H1 (cell line): ENCODE results near the gene RBM19. TPM values are rescaled to one million over a fixed set of nuclear protein-coding genes. Genes with fewer than 3 reads are reported as not detected.

Experiments used
- CTCF ChIA-PET: fragments of 300-600 bp; sonication (Branson Sonifier 250); formaldehyde crosslinking; loops from one replicate; lab custom pipeline; 2021; ENCODE audit not compliant: partially characterized antibody; lab: Charles Lee
- POLR2A ChIA-PET: fragments of 300-600 bp; sonication (Branson Sonifier 250); formaldehyde crosslinking; loops from one replicate; lab custom pipeline; 2021; ENCODE audit warnings: inconsistent platforms; ENCODE audit not compliant: partially characterized antibody; lab: Charles Lee
- DNase-seq, 2 experiments: peaks; one replicate each; pipeline versions ENCODE4 v3.0.0 to v3.0.0-alpha.2; 2010 to 2022; ENCODE audit warnings: low spot score in 2 of 2, low read depth in 1 of 2, mixed read lengths in 1 of 2
- FAIRE-seq: peaks from 2 replicates; lab custom pipeline; 2011; peaks lifted over from hg19 to GRCh38; lab: Jason Lieb, UNC
- H2AFZ ChIP-seq: 2 replicates; pipeline ENCODE4 v1.8.1; 2012; ENCODE audit warnings: low read length, inconsistent platforms
- H2AK5ac ChIP-seq: 2 replicates; pipeline ENCODE4 v1.6.1; 2013; ENCODE audit warnings: low read depth, low read length
- H2BK120ac ChIP-seq: replicated peaks from 2 replicates; pipeline ENCODE3; 2013; ENCODE audit warnings: low read depth, low read length, inconsistent platforms
- H2BK12ac ChIP-seq: 2 replicates; pipeline ENCODE4 v1.6.1; 2013; ENCODE audit warnings: low read depth, low read length
- H2BK15ac ChIP-seq: 2 replicates; pipeline ENCODE4 v1.6.1; 2013; ENCODE audit warnings: low read length
- H2BK20ac ChIP-seq: 2 replicates; pipeline ENCODE4 v1.6.1; 2013; ENCODE audit warnings: low read length
- H2BK5ac ChIP-seq: 2 replicates; pipeline ENCODE4 v1.6.1; 2013; ENCODE audit warnings: low read depth, low read length
- H3K14ac ChIP-seq: 2 replicates; pipeline ENCODE4 v1.6.1; 2013; ENCODE audit warnings: inconsistent platforms; ENCODE audit not compliant: insufficient read length
- H3K18ac ChIP-seq: 2 replicates; pipeline ENCODE4 v1.6.1; 2013; ENCODE audit warnings: low read length; ENCODE audit errors: extremely low read depth
- H3K23ac ChIP-seq: 2 replicates; pipeline ENCODE4 v1.6.1; 2013; ENCODE audit warnings: inconsistent platforms; ENCODE audit not compliant: insufficient read length
- H3K23me2 ChIP-seq: 2 replicates; pipeline ENCODE4 v1.6.1; 2013; ENCODE audit warnings: low read depth, low read length
- H3K27ac ChIP-seq: 2 replicates; pipeline ENCODE4 v1.6.1; 2011; ENCODE audit warnings: low read depth, low read length, inconsistent platforms
- H3K27me3 ChIP-seq, 4 experiments: replicated peaks in 1 of 4; 1 replicate in 1 of 4; 2 replicates in 3 of 4; pipeline versions ENCODE4 v1.6.1 to v1.8.1; 2011 to 2013; ENCODE audit warnings: low read length in 3 of 4, mild to moderate bottlenecking in 3 of 4, inconsistent platforms in 2 of 4, mixed read lengths in 2 of 4, moderate library complexity in 1 of 4; ENCODE audit not compliant: control insufficient read depth in 3 of 4, insufficient read depth in 3 of 4; ENCODE audit errors: extremely low read depth in 1 of 4
- H3K36me3 ChIP-seq, 4 experiments: 2 replicates each; pipeline versions ENCODE4 v1.6.1 to v1.8.1; 2011 to 2013; ENCODE audit warnings: mild to moderate bottlenecking in 4 of 4, low read length in 3 of 4, moderate library complexity in 2 of 4, control low read depth in 1 of 4, inconsistent platforms in 1 of 4; ENCODE audit not compliant: insufficient read depth in 4 of 4, control insufficient read depth in 2 of 4
- H3K4ac ChIP-seq: replicated peaks from 2 replicates; pipeline ENCODE3; 2013; ENCODE audit warnings: low read length, low read depth, mixed read lengths, inconsistent platforms; ENCODE audit not compliant: insufficient read length
- H3K4me1 ChIP-seq, 4 experiments: replicated peaks in 1 of 4; 1 replicate in 1 of 4; 2 replicates in 3 of 4; pipeline versions ENCODE4 v1.6.1 to v1.8.1; 2011 to 2013; ENCODE audit warnings: low read length in 3 of 4, inconsistent platforms in 2 of 4, mixed read lengths in 1 of 4; ENCODE audit not compliant: insufficient read depth in 4 of 4, control insufficient read depth in 3 of 4
- H3K4me2 ChIP-seq, 2 experiments: 2 replicates each; pipeline versions ENCODE4 v1.6.1 to v1.8.1; 2011 to 2013; ENCODE audit warnings: low read depth in 2 of 2, low read length in 2 of 2, control low read depth in 1 of 2, inconsistent platforms in 1 of 2, mild to moderate bottlenecking in 1 of 2; ENCODE audit not compliant: insufficient read depth in 1 of 2
- H3K4me3 ChIP-seq, 4 experiments: fragments of 200-600, 300-600 bp in 1 of 4; sonication (generic), shearing (Covaris generic), sonication (Bioruptor Twin) in 1 of 4; 2 replicates each; pipeline versions ENCODE4 v1.5.1 to v1.8.1; 2011 to 2016; ENCODE audit warnings: low read length in 4 of 4, low read depth in 3 of 4, control low read depth in 2 of 4, inconsistent platforms in 2 of 4, mild to moderate bottlenecking in 2 of 4, mixed read lengths in 1 of 4, moderate library complexity in 1 of 4; ENCODE audit not compliant: insufficient read depth in 2 of 4; ENCODE audit errors: extremely low read depth in 1 of 4
- H3K56ac ChIP-seq: replicated peaks from 2 replicates; pipeline ENCODE3; 2013; ENCODE audit warnings: low read depth, mild to moderate bottlenecking, mixed read lengths, low read length, inconsistent platforms; ENCODE audit not compliant: insufficient read length
- H3K79me1 ChIP-seq: 2 replicates; pipeline ENCODE4 v1.6.1; 2013; ENCODE audit warnings: low read depth, low read length, control low read depth
- H3K79me2 ChIP-seq, 2 experiments: 2 replicates each; pipeline versions ENCODE4 v1.6.1 to v1.8.1; 2012 to 2013; ENCODE audit warnings: low read length in 2 of 2, mild to moderate bottlenecking in 2 of 2, inconsistent platforms in 1 of 2; ENCODE audit not compliant: insufficient read depth in 2 of 2, control insufficient read depth in 1 of 2
- H3K9ac ChIP-seq, 4 experiments: replicated peaks in 1 of 4; 1 replicate in 1 of 4; 2 replicates in 3 of 4; pipeline versions ENCODE4 v1.6.1 to v1.8.1; 2011 to 2013; ENCODE audit warnings: low read depth in 3 of 4, low read length in 3 of 4, control low read depth in 2 of 4, mild to moderate bottlenecking in 2 of 4, moderate library complexity in 2 of 4, inconsistent platforms in 1 of 4; ENCODE audit errors: extremely low read depth in 1 of 4
- H3K9me3 ChIP-seq, 2 experiments: 2 replicates each; pipeline versions ENCODE4 v1.6.1 to v1.8.1; 2012 to 2013; ENCODE audit warnings: mild to moderate bottlenecking in 2 of 2, moderate library complexity in 2 of 2, control low read depth in 1 of 2, inconsistent platforms in 1 of 2, low read depth in 1 of 2, low read length in 1 of 2, mixed read lengths in 1 of 2; ENCODE audit not compliant: insufficient read depth in 2 of 2
- H4K20me1 ChIP-seq, 2 experiments: replicated peaks in 1 of 2; 2 replicates each; pipeline versions ENCODE3 to v1.8.1; 2011 to 2013; ENCODE audit warnings: inconsistent platforms in 2 of 2, low read length in 2 of 2, mild to moderate bottlenecking in 1 of 2; ENCODE audit not compliant: insufficient read depth in 2 of 2, control insufficient read depth in 1 of 2
- H4K5ac ChIP-seq: 2 replicates; pipeline ENCODE4 v1.6.1; 2013; ENCODE audit warnings: low read length, low read depth, mixed read lengths, inconsistent platforms; ENCODE audit not compliant: insufficient read length
- H4K8ac ChIP-seq: 2 replicates; pipeline ENCODE4 v1.8.0; 2013; ENCODE audit warnings: mild to moderate bottlenecking, moderate library complexity, low read length, inconsistent platforms; ENCODE audit not compliant: insufficient read depth; ENCODE audit errors: extremely low read depth
- H4K91ac ChIP-seq: replicated peaks from 2 replicates; pipeline ENCODE3; 2013; ENCODE audit warnings: low read length, mixed read lengths, inconsistent platforms; ENCODE audit not compliant: insufficient read length
- CREB1 ChIP-seq: IDR thresholded peaks from 2 replicates; pipeline ENCODE4 v1.6.1; 2012; ENCODE audit warnings: inconsistent platforms
- EZH2 ChIP-seq: fragments of 200-600 bp; sonication (generic); IDR thresholded peaks from 2 replicates; pipeline ENCODE4 v1.7.1; 2012; ENCODE audit warnings: low read depth, mild to moderate bottlenecking, moderate library complexity, low read length, inconsistent platforms; ENCODE audit not compliant: severe bottlenecking
- MAFK ChIP-seq: IDR thresholded peaks from 2 replicates; pipeline ENCODE4 v1.6.1; 2012; ENCODE audit warnings: low read depth, mild to moderate bottlenecking, improper control_type of control experiment, low read length
- POU5F1 ChIP-seq: IDR thresholded peaks from 2 replicates; pipeline ENCODE4 v1.6.1; 2011; ENCODE audit warnings: low read depth, mild to moderate bottlenecking, low read length, moderate library complexity
- RBBP5 ChIP-seq: IDR thresholded peaks from 2 replicates; pipeline ENCODE4 v1.7.1; 2012; ENCODE audit warnings: low read depth, mild to moderate bottlenecking, inconsistent platforms, low read length, moderate library complexity, borderline replicate concordance
- WGBS, 2 experiments: shearing (Covaris generic) in 1 of 2; methylation state at CpG; one replicate each; pipeline versions ENCODE4 v1.1.6 to v1.1.7; 2013 to 2015; ENCODE audit warnings: low lambda C conversion rate in 2 of 2, mixed read lengths in 2 of 2, inconsistent platforms in 1 of 2, low coverage in 1 of 2, missing lambda C conversion rate in 1 of 2; ENCODE audit not compliant: insufficient replicate concordance in 2 of 2, insufficient coverage in 1 of 2, insufficient read length in 1 of 2; ENCODE audit errors: extremely low coverage in 1 of 2, missing lambda C conversion rate in 1 of 2; 5-methylcytosine and 5-hydroxymethylcytosine counted together
- polyA plus RNA-seq, 7 experiments: library from polyadenylated mRNA; depleted of rRNA in 3 of 7; stranded (reverse) in 5 of 7; unstranded in 2 of 7; fragments of >200 nt in 5 of 7; fragments of 200-250 nt in 2 of 7; gene quantifications; 1 replicate in 5 of 7; 2 replicates in 1 of 7; 4 replicates in 1 of 7; pipeline versions ENCODE4 v1.2.1 to v1.2.3, GENCODE V29; 2011 to 2013; ENCODE audit warnings: missing spikeins in 2 of 7, mixed read lengths in 2 of 7
- total RNA-seq: library from RNA; stranded (reverse); fragmentation: NEBNext Ultra II Directional; extraction: Animal tissue kit (Norgen Biotek cat#: 25700); gene quantifications from 2 replicates; pipeline ENCODE4 v1.2.1, GENCODE V29; 2021

RBM19 gene
- total and polyA plus RNA-seq, 2 of the 8 experiments (the other 6 are each of a cell fraction or from before 2014, with no cell fraction given) = 23.4 to 61.9 TPM

DNA sequence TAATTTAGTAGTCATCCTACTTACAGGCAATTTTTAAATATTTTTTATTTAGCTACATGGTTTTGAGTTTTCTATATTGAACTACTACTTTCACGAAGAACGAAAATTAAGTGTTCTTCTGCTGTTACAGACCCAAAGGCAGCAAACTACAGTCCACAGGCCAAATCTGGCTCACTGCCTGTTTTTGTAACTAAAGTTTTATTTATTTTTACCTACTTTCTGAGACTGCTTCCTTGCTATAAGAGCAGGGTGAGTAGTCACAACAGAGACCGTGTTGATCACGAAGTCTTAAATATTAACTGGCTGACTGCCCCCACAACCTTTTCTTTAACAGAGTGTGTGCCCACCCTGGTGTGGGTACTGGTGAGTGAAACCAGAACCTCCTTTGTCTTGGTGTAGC is 11.6 kb downstream of the RBM19 start:
- no peak overlapping the region for H3K4me2 ChIP-seq
- POLR2A ChIA-PET = no interaction called here
- no peak overlapping the region for H2BK20ac ChIP-seq
- H3K36me3 ChIP-seq = peaks cover 13 to 62% (median 45%) of the 10 kb centered on the region in 4 experiments
- no peaks in the 10 kb centered on the region for H3K79me2 ChIP-seq
- DNase-seq (no peak), FAIRE-seq (no peak)
- H3K23ac ChIP-seq = no peak overlapping the region
- H3K18ac ChIP-seq = no peak overlapping the region
- H2BK5ac ChIP-seq = no peak overlapping the region
- H4K5ac ChIP-seq = no peak overlapping the region
- TF ChIP-seq EZH2 = no peak
- TF ChIP-seq POU5F1 = no peak
- TF ChIP-seq RBBP5 = no peak
- no peak for TF ChIP-seq CREB1
- no peak for TF ChIP-seq MAFK
- H3K14ac ChIP-seq = no peak overlapping the region
- CTCF ChIA-PET = interaction anchor here (0.6 to 3.6 kb wide), 16 partner anchors 11 to 784 kb away, joined by 3 to 15 read pairs (median 3); partner anchors contain the start of gene RBM19
- no peak overlapping the region for H2AFZ ChIP-seq
- H3K9ac ChIP-seq = no peak overlapping the region
- no peak overlapping the region for H3K56ac ChIP-seq
- no peaks in the 10 kb centered on the region for H3K79me1 ChIP-seq
- peaks cover 3 to 14% of the 10 kb centered on the region in 2 experiments for H4K20me1 ChIP-seq
- no peak overlapping the region for H2BK12ac ChIP-seq
- no peaks in the 10 kb centered on the region for H3K9me3 ChIP-seq
- no peak overlapping the region for H3K4me3 ChIP-seq
- no peak overlapping the region for H4K91ac ChIP-seq
- no peak overlapping the region for H3K4ac ChIP-seq
- 84% methylated on average over 4 of the region's 4 CpGs; no CpG with 5 or more reads in 1 of the 2 experiments for WGBS, 2 experiments
- H3K27me3 ChIP-seq = no peaks in the 10 kb centered on the region
- no peaks in the 10 kb centered on the region for H3K23me2 ChIP-seq
- H2BK15ac ChIP-seq = no peak overlapping the region
- no peak overlapping the region for H4K8ac ChIP-seq
- H2AK5ac ChIP-seq = no peak overlapping the region
- H3K27ac ChIP-seq = no peak overlapping the region
- no peak overlapping the region for H2BK120ac ChIP-seq
- H3K4me1 ChIP-seq = no peaks in the 10 kb centered on the region
